HG03175 (cell line): ENCODE measurements around the gene UBE4A.
"Not testable (repeated sequence)": the region's sequence is repeated elsewhere in the genome, so short reads cannot be mapped to it uniquely, and the experiment has no call there.

Experiments
- ATAC-seq: cut with Tn5 transposase; IDR thresholded peaks from one replicate; pipeline ENCODE4 v1.9.1; 2021; ENCODE audit warnings: mild to moderate bottlenecking, moderate library complexity; ENCODE audit not compliant: unreplicated experiment

The UBE4A gene

DNA sequence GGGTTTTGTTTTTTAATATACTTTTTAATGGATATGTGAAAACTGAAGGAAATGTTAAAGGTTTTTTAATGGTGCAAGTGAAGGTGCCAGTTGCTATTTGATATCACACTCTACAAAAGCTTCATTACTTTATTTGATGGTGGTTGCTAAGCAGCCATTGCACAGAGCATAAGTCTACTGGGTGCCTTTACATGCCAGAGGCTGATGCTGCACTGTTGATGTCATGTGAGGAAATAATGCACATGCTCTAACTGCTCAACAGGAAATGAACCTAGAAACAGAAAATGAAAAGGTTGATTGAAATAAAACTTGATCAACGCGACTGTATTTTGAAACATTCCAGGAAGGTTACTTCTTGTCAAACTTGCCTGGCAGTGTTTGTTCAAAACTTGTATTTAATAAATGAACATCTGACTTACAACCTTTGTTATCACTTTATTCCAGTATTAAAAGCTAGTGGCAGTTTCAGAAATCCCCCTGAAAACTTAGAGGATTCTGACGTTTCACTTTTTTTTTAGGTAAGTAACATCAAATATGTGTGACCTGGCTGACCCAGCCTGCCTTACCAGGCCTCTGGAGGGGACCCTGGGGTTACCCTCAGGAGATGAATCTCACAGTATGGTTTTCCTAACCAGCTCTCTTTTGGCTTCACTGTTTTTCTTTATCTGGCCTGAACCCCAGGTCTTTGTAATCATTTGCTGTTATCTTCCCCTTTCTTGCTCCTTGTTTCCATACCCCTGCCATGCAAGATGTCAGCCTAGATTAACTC, 39.6 kb downstream of the UBE4A start:
- ATAC-seq: peak; percentile 50

- ATAC-seq: peak; percentile 61
Observed at GRCh38 chr11:118401151-118401879, 41.9 kb downstream of the UBE4A start, which contains the start of gene ATP5MG. TSS of gene ATP5MG (plus strand) at chr11:118401606. CDS start at chr11:118401666, 60 bp downstream.

DNA sequence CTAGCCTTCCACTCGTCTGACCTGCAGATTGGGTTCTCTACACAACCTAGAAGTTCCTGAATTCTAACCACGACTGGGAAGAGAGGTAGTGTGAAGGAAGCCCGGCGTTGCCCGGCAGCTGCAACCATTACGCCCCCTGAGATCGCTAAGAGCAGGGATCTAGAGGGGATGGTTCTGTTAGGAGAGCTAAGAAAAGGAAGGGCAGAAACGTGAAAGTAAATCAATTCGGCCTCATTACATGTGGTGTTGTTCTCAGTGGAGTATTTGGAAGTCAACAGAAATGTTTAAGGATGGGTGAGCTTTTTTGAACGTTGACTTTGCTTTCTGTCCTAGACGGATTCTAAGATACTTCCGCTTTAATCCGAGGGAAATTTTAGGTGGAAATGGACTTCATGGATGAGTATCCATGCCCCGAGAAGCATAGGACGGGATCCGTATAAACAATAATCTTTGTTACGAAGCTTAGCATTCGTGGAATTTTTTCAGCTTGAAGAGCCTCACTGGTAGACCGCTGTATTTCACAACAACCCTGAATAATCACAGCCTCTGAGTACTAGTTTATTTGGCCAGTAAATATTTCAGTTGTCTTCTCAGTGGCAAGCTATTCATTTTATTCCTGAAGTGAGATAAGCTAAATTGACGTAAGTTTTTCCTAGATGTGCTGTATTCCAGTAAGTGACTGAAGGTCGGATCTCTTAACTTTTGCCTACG, 42.6 kb downstream of the UBE4A start:
- no peak for ATAC-seq

GRCh38 chr11:118402594-118402993, 43.2 kb downstream of the UBE4A start:
- not testable (repeated sequence) for ATAC-seq

- ATAC-seq: no peak
Observed at GRCh38 chr11:118406599-118407166, 47.3 kb downstream of the UBE4A start.

DNA sequence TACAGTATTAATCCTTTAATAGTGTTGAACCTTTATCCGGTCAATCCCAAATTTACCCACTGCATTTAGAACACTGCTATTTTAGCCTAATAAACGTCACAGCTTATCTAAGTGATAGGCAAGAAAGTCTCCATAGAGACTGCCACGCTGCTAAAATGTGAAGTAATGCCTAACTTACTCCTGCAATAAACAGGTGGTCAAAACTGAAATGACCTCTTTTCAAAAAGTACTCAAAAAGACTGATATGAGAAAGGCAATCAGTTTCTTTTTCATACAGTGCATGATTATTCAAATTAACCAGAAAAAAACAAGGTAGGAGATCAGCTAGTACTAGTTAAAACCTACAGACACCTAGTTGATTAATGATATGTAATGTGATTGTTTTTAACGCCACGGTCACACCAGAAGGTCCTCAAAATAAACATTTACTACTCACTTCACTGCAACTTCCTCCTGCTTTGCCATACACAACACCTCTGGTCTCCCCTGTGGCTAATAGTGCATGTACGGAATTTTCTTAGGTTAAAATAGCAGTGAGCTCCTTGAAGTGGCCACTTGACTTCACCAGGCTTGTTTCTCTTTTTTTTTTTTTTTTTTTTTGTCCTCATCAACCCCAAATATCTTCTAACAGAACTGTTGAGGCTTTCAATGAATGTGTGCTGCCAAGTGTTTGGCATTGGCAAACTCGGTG, 50.8 kb downstream of the UBE4A start:
- peak; percentile 70 for ATAC-seq

DNA sequence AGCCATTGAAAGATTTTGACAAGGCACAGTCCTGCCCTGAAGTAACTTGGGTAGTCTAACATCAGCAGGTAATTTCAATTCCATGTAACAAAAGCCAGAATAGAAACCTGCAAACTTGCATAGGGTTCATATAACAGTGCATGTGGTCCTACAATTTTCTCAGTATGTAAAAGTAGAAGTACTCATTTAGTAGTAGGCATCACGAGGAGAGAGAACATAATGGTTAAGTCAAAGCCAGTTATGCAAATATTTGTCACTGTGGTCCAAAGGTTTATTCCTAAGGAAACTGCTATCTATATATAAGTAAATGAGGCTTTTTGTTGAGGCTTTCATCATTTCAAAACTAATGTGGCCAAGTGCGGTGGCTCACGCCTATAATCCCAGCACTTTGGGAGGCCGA, 52.1 kb downstream of the UBE4A start:
- ATAC-seq: no peak

GRCh38 chr11:118412921-118413320, 53.5 kb downstream of the UBE4A start:
- no peak for ATAC-seq

DNA sequence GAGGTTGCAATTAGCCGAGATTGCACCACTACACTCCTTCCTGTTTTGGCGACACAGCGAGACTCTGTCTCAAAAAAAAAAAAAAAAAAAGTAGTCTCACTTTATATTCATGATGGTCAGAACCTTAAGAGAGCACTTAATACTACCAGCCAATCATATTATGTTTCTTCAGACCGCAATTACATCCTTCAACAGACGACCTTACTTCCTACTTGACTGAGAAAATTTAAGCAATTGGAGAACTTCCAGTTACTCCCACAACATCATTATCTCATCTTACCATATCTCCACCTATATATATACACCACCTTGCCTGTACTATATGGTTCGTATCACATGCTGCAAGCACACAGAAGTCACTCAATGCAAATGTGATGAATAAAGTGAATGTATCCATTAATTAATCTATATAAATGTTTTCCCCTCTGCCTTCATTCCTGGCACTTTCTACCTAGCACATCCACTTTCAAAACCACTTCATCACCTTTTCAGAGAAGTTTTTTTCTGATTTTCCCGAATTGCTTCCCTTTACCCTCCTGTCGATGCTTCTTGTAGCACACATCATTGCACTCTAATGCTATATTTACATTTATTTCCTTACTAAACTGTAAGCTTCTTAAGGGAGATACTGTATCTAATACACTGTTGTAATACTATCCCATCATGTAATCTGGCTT, 55.8 kb downstream of the UBE4A start:
- ATAC-seq: no peak

DNA sequence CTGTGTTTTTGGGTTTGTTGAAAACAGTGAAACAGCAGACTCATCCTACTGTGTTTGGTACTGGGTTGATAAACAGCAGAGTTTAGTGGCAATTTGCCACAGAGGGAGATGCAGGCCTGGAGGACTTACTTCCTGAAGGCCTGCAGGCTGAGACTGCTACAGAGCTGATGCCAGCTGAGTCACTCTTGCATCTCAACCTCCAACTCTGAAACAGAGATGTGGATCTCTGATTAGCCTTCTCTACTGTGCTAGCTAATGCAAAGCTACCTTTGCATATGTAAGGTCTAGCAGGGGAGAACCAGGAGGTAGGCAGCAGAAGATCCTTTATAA, 56.3 kb downstream of the UBE4A start:
- ATAC-seq: no peak

DNA sequence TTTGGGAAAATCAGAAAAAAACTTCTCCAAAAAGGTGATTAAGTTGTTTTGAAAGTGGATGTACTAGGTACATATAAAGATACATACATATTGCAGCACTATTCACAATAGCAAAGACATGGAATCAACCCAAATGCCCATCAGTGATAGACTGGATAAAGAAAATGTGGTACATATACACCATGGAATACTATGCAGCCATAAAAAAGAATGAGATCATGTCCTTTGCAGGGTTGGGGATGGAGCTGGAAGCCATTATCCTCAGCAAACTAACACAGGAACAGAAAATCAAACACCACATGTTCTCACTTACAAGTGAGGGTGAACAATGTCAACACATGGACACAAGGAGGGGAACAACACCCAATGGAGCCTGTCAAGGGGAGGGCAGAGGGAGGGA, 57.5 kb downstream of the UBE4A start:
- ATAC-seq: not testable (repeated sequence)

DNA sequence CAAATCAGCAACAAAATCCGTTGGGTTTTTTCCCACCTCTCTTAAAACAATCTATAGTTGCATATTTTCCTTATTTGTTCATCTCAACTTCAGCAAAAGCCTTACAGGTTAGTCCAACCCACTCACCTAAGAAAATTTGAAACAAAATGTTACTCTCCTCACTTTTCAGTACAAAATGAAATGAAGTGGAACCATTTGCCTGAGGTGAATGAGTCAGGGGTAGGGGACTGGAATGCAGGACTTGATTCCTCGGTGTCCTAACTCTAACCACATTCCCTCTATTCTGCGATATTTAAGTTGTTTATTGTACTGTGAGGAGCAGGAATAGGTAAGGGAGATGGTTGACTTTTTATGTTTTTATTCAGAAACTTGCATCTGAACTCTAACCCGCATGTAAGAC, 58.4 kb downstream of the UBE4A start:
- no peak for ATAC-seq

DNA sequence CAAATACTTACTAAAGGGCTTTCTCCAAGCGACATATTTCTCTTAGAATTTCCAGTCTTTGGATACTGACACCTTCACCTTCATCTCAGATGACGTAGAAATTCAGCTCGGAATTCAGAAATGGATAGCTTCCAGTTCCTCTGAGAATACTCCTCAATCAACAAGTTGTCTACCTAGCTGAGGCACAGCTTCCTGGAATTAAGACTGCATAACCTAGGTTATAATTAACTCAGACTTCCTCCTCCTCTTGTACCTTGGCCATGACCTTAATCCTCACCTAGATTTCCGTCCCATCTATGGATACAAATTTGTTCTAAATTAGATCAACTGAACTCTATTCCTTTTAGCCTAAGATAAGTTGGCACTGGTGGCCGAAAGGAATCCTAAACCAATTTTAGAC, 59.4 kb downstream of the UBE4A start:
- ATAC-seq: no peak

- ATAC-seq: no peak
Observed at GRCh38 chr11:118427707-118428106, 68.3 kb downstream of the UBE4A start.

GRCh38 chr11:118430956-118431355, 71.6 kb downstream of the UBE4A start:
- no peak for ATAC-seq

DNA sequence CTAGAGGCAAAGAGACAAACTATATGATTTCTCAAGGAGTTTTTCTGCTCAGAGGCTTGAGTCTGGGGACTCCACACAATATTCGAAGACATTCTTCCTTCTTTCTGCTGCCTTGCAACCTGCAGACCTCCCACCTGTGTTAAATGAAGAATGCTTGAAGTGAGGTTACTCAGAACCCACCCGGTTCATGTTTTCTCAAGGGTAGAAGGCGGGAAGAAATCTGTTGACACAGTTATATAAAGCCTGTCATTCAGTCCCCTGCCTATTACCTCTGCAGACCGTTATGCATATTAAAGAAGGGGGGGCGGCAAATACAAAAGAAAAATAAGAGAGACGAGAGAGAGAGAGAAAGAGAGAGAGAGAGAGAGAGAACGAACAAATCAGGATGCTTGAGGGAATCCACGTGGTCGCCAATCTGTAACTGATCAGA, 74.7 kb downstream of the UBE4A start:
- no peak for ATAC-seq

- no peak for ATAC-seq
Observed at GRCh38 chr11:118434553-118435289, 75.3 kb downstream of the UBE4A start.

GRCh38 chr11:118435290-118435892, 76.0 kb downstream of the UBE4A start:
- ATAC-seq: peak; percentile 16
